CD4-positive, alpha-beta T cell treated with Interleukin-6 at 100 ng/mL for 8 hours (primary cell): ENCODE measurements around the gene F2RL3.

ENCODE experiments used
- DNase-seq: peaks from one replicate; pipeline ENCODE4 v3.0.0-alpha.2; 2020; ENCODE audit warnings: mixed read lengths, low spot score

F2RL3 gene

DNA sequence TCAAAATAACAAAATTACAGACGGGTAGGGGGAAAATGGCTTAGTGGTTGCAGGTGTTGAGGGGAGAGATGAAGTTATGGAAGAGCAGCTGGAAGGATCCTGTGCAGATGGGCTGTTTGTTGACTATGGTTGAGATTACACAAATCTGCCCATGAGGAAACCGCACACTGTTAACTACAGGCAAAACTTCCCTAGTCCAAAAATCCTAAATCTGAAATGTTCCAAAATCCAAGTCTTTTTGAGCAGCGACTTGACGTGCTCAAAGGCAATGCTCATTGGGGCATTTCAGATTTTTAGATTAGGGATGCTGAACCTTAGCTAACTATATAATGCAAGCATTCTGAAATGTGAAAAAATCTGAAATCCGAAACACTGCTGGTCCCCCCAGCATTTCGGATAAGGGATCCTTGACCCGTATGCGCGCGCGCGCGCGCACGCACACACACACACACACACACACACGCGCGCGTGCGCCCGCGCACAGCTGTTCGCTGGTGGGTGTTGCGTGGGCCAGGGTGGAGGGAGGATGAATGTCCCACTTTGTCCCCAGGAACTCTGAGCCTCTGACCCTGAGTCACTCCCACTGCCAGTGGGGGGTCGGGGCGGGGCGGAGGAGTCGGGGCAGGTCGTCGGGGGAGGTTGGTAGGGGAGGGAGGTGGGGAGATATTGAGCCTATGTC lies 6.8 kb downstream of the F2RL3 start:
- DNase-seq, result no peak

DNA sequence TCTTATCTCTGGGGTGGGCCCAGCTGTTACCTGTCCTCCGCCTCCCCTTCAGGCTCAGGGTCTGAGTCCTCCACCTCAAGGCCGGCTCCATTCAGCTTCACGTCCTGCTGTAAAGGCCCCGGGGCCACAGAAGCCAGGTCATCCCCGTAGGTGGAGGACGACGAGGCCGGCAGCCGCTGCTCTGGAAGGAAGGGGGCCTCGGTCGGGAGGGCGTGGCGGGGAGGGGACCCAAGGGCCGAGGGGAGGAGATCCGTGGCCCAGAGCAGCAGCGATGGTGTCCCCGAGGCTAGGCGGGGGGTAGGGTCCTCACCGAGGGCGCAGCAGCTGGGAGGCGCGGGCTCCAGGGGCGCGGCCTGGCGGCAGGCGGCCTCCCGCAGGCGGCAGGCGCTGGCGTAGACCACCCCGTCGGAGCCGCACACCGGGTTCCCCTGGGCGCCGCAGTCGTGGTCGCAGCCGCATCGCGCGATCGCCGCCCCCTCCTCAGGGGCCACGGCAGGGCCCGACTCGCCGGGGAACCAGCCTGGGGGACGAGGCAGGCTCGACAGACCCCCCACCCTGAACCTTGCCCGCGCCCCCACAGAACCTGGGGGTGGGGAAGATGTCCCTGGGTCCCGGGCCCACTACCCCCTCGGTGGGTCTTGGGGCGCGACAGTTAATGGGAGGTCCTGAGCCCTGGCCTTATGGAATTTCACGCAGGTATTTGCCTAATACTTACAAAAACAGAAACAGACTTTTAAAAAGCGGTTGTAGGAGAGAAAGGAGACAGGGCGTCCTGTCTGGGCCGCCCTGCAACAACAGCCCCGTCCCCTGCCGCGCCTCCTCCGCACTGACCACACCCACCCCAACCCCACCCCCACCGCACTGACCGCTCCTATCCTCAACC lies 7.6 kb downstream of the F2RL3 start:
- no peak for DNase-seq

- DNase-seq, result peak; percentile 60
Measured at GRCh38 chr19:16897029-16897855, 8.4 kb downstream of the F2RL3 start.

DNA sequence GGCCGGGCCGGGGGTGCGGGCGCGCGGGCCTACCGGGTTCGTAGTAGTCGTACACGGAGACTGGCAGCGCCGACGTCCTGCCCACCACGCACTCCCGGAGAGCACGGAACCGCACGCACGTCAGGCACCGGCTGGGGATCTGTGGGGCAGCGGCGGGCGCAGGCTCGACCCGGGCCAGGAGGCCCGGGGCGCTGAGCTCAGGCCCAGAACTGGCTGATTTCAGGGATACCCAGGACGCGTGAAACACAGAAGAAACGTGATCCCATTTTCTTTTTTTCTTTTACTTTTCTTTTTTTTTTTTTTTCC lies 9.0 kb downstream of the F2RL3 start:
- DNase-seq, result no peak

GRCh38 chr19:16898361-16899015 lies 9.7 kb downstream of the F2RL3 start:
- DNase-seq, result no peak

GRCh38 chr19:16899566-16900075 lies 10.8 kb downstream of the F2RL3 start:
- no peak for DNase-seq

DNA sequence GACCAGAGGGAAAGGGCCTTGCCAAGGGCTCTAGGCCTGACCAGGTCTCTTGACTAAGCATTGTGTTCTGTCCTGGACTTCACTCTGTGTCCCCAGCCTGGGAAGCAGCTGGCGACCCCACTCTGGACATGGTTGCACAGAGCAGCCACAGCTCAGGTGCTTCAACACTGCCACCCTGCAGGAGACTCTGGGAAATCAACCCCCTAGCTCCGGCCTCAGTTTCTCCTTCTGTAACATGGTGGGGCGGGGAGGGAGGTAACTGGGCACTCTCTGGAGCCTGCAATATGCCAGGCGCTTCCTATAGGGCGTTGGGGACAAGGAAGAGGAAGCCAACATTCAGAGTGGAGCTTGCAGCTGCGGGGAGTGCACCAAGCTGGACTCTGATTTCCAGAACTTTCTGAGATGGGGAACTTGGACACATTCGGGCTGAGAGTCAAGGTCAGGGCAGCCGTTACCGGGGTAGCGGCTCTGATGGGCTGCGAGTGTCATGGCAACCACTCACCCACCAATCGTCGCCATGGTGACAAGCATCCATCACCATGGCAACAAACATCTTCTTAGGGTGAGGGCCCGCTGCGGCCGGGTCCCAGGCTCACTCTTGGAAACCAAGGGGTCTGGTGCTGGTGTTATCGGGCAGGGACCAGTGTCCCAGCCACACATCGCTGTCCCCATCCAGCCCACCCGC lies 12.8 kb downstream of the F2RL3 start:
- DNase-seq, result no peak

DNA sequence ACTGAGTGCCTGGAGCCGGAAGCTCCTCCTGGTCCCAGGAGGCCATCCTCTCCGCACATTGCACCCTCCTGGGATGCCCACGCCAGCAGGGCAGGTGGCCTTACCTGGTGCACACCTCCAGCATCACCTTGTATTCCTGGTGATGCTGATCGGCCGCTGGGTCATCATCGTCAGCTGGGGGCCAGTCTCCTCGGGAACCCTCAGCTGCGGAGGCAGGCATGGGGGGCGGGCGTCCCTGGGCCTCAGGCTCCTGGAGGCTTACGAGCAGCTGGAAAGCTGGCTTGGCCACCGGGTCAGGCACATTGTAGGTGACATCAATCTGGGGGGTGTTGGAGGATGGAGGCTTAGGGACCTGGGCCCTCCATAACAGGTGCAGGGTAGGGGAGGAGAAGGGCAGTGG lies 13.7 kb downstream of the F2RL3 start:
- no peak for DNase-seq

DNA sequence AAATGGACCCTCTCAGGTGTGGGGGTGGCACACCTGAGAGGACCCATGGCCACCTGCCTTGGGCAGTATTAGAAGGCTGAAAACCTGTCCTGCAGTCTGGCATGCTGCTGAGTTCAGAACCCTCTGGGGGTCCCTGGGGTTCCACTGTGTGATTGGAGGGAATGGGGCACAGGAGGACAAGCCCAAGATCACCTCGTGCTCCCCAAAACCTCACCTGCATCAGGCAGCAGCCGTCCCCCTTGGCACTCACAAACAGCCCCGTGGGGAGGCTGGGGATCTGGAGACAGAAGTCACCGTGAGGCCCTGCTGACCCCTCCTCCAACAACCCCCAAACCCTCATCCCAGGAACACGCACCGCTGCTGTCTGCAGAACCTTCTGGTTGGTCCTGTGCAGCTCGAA lies 14.5 kb downstream of the F2RL3 start:
- DNase-seq, result no peak

DNA sequence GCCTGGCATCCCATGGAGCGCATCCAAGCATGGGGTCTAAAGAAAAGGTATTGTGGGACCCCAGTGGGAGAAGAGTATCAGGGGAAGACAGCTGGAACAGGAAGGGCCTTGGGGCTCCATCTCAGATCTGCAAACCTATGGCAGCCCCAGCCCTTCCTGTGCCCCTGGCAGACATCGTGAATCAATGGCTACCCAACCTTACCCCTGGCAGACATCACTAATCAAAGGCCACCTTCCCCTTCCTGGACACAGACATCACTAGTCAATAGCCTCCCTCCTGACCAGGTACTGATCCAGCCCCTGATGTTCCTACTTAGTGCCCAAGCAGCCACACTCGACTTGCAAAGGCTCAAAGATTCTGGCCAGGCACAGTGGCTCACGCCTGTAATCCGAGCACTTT lies 15.8 kb downstream of the F2RL3 start:
- no peak for DNase-seq

DNA sequence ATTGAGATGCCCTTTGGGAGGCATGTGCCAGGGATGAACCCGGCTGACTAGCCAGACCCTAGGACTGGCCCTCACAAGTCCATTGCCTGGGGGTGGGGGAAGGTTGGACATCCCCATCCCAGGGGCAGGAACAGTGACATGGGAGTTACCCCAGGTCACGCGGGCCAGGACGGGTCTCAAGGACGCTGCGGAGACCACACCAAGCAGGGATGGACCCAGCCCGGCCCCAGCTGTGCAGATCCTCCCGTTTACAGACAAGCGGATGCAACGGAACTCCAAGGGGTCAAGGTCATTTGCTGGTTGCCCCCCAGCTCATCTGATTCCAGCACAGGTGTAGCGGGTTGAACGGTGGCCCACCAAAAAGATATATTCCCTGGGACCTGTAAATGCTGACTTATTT lies 20.0 kb downstream of the F2RL3 start:
- no peak for DNase-seq

- no peak for DNase-seq
Measured at GRCh38 chr19:16911046-16911445, 22.2 kb downstream of the F2RL3 start.

GRCh38 chr19:16912780-16913179 lies 24.0 kb downstream of the F2RL3 start:
- no peak for DNase-seq

GRCh38 chr19:16914421-16914820 lies 25.6 kb downstream of the F2RL3 start:
- DNase-seq, result no peak

- no peak for DNase-seq
Measured at GRCh38 chr19:16915135-16915534, 26.3 kb downstream of the F2RL3 start.

- no peak for DNase-seq
Measured at GRCh38 chr19:16915734-16916133, 26.9 kb downstream of the F2RL3 start.

DNA sequence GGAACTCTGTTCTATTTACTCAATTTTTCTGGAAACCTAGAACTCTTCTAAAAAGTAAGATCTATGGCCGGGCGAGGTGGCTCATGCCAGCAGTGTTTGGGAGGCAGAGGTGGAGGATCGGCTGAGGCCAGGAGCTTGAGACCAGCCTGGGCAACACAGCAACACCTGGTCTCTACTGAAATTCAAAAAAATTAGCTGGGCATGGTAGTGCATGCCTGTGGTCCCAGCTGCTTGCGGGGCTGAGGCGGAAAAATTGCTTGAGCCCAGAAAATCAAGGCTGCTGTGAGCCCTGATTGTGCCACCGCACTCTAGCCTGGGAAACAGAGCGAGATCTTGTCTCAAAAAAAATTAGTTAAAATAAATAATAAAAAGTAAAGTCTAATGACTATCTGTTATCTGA lies 28.6 kb downstream of the F2RL3 start:
- DNase-seq, result no peak

- DNase-seq, result no peak
Measured at GRCh38 chr19:16919496-16919895, 30.7 kb downstream of the F2RL3 start.

DNA sequence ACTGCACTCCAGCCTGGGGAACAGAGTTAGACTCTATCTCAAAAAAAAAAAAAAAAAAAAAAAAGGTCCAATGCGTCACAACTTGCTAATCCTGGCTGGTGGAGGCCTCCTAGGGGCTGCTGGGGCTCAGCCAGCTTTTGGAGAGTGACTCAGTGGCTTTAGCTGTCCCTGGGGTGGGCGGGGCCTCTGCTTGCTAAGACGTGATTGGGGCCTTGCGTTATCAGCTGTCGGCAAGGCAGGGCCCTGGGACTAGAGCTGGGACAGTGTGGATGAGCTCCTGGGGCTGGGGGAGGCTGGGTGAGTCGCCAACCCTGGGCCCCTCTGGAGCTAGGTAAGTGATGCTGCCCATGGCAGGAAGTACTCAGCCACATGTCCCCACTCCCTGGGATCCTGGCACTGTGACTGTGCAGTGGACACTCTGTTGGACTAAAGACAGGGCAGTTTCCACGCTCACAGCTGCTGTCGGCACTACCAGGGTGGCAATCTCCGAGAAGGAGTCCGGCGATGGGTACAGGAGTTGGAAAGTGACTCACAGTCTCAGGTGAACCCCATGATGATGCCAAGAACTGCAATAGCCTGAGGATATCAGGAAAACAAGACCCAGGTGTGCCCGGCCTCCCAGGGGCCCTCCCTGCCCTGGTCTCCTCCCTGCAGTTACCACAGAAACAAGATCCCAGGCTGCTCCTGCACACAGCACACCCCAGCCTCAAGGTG lies 32.2 kb downstream of the F2RL3 start:
- DNase-seq, result no peak

DNA sequence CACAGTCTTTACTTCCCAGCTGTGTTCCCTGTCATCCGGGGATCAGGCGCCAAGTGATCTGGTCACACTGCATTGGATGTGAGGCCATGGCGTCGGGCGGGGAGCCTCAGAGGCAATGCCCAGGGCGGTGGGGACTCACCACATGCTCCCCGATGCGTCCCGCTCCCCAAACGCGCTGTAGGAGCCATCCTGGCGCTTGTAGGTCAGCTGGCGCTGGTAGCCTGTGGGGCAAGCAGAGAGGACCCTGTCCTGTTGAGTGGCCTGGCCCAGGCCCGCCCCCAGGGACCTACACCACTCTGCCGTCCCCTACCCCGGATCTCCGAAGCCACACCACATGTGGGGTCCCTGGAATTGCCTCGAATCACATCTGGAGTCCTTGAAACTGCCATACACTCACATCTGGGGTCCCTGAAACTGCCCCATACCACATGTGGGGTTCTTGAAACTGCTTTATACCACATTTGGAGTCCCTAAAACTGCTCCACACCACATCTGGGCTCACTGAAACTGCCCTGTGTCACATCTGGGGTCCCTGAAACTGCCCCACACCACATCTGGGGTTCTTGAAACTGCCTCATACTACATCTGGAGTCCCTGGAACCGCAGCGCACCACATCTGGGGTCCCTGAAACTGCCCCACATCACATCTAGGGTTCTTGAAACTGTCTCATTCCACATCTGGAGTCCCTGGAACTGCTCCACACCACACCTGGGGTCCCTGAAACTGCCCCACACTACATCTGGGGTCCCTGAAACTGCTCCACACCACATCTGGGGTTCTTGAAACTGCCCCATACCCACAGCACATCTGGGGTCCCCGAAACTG lies 33.2 kb downstream of the F2RL3 start:
- no peak for DNase-seq
